K562 (cell line): ENCODE data around the gene TNPO2. TPM values are rescaled to one million over a fixed set of nuclear protein-coding genes. Genes with fewer than 3 reads are reported as not detected.

Experiments used
- CEBPG ChIP-seq, 3 experiments: fragments of 200-800 bp in 1 of 3; sonication (Bioruptor generic) in 1 of 3; sonication (generic) in 1 of 3; formaldehyde crosslinking in 1 of 3; IDR thresholded peaks in 2 of 3; conservative IDR thresholded peaks in 1 of 3; 2 replicates each; pipeline versions ENCODE4 v1.6.1 to v1.8.0; 2016 to 2022; ENCODE audit warnings: missing compliant biosample characterization in 2 of 3, missing genetic modification characterization in 2 of 3, mild to moderate bottlenecking in 1 of 3, missing genetic modification reagents in 1 of 3
- CHD4 ChIP-seq: fragments of 200-600 bp; sonication (generic); IDR thresholded peaks from 3 replicates; pipeline ENCODE4 v1.6.1; 2012; ENCODE audit warnings: low read depth, mild to moderate bottlenecking, mixed read lengths, low read length, inconsistent platforms; ENCODE audit not compliant: insufficient read depth, insufficient replicate concordance, poor library complexity, severe bottlenecking
- ELK1 ChIP-seq: sonication (generic); formaldehyde crosslinking; IDR thresholded peaks from 2 replicates; pipeline ENCODE4 v1.8.1; 2022; ENCODE audit warnings: missing genetic modification reagents
- GABPB1 ChIP-seq: sonication (generic); formaldehyde crosslinking; IDR thresholded peaks from 2 replicates; pipeline ENCODE4 v1.8.0; 2022; ENCODE audit warnings: mild to moderate bottlenecking, missing genetic modification reagents
- GABPB2 ChIP-seq: fragments of 250-450 bp; sonication (Bioruptor Pico); conservative IDR thresholded peaks from 2 replicates; pipeline ENCODE4 v1.5.1; 2021; ENCODE audit warnings: mild to moderate bottlenecking
- KDM4B ChIP-seq, 2 experiments: fragments of 450-650 bp in 1 of 2; sonication (generic) in 1 of 2; IDR thresholded peaks; 2 replicates each; pipeline ENCODE4 v1.6.1; 2016 to 2017; ENCODE audit warnings: borderline replicate concordance in 2 of 2, antibody characterized with exemption in 1 of 2, low read depth in 1 of 2, mild to moderate bottlenecking in 1 of 2
- MAFG ChIP-seq: fragments of 450-650 bp; conservative IDR thresholded peaks from 2 replicates; pipeline ENCODE4 v1.6.1; 2016; ENCODE audit warnings: missing genetic modification characterization, missing compliant biosample characterization
- MAX ChIP-seq: sonication (generic); formaldehyde crosslinking; IDR thresholded peaks from 2 replicates; pipeline ENCODE4 v1.9.0; 2022; ENCODE audit warnings: mild to moderate bottlenecking, missing genetic modification reagents
- MCM2 ChIP-seq: fragments of 450-650 bp; IDR thresholded peaks from 2 replicates; pipeline ENCODE4 v1.6.1; 2017; ENCODE audit warnings: low read depth, mild to moderate bottlenecking
- MED1 ChIP-seq: sonication (generic); formaldehyde crosslinking; IDR thresholded peaks from 2 replicates; pipeline ENCODE4 v1.8.1; 2023; ENCODE audit warnings: missing genetic modification reagents, borderline replicate concordance
- MXI1 ChIP-seq: IDR thresholded peaks from 2 replicates; pipeline ENCODE4 v1.6.1; 2011; ENCODE audit warnings: low read depth, mild to moderate bottlenecking, improper control_type of control experiment, low read length
- NCOA4 ChIP-seq: fragments of 450-650 bp; IDR thresholded peaks from 2 replicates; pipeline ENCODE4 v1.6.1; 2018; ENCODE audit warnings: mild to moderate bottlenecking; ENCODE audit not compliant: partially characterized antibody
- NONO ChIP-seq, 2 experiments: fragments of 200-400 bp in 1 of 2; fragments of 450-650 bp in 1 of 2; formaldehyde crosslinking in 1 of 2; IDR thresholded peaks; 2 replicates each; pipeline ENCODE4 v1.6.1; 2017; ENCODE audit warnings: low read depth in 2 of 2, mild to moderate bottlenecking in 2 of 2, moderate library complexity in 2 of 2, low read length in 1 of 2
- NR1H2 ChIP-seq: sonication (generic); formaldehyde crosslinking; IDR thresholded peaks from 2 replicates; pipeline ENCODE4 v1.4.0; 2020; ENCODE audit warnings: mild to moderate bottlenecking, missing genetic modification reagents
- POLR2AphosphoS5 ChIP-seq: IDR thresholded peaks from 2 replicates; pipeline ENCODE4 v1.6.1; 2011; ENCODE audit warnings: mild to moderate bottlenecking, low read depth, low read length, moderate library complexity; ENCODE audit not compliant: control insufficient read depth, insufficient read depth
- PYGO2 ChIP-seq: fragments of 450-650 bp; IDR thresholded peaks from 2 replicates; pipeline ENCODE4 v1.6.1; 2016; ENCODE audit warnings: mild to moderate bottlenecking, missing genetic modification characterization, moderate library complexity, missing compliant biosample characterization
- RBM39 ChIP-seq: fragments of 200-400 bp; formaldehyde crosslinking; optimal IDR thresholded peaks from 2 replicates; pipeline ENCODE3; 2018; ENCODE audit warnings: low read depth, low read length
- SIN3A ChIP-seq, 2 experiments: fragments of 150-350 bp in 1 of 2; IDR thresholded peaks; 2 replicates each; pipeline ENCODE4 v1.6.1; 2011 to 2016; ENCODE audit warnings: borderline replicate concordance in 2 of 2, low read depth in 2 of 2, low read length in 2 of 2, mild to moderate bottlenecking in 2 of 2, moderate library complexity in 2 of 2; ENCODE audit not compliant: control insufficient read depth in 1 of 2
- TBL1XR1 ChIP-seq, 2 experiments: IDR thresholded peaks; 2 replicates each; pipeline ENCODE4 v1.6.1; 2012; ENCODE audit warnings: improper control_type of control experiment in 2 of 2, low read length in 2 of 2, mild to moderate bottlenecking in 1 of 2
- THRA ChIP-seq: fragments of 450-650 bp; IDR thresholded peaks from 2 replicates; pipeline ENCODE4 v1.6.1; 2017; ENCODE audit warnings: mild to moderate bottlenecking, moderate library complexity
- ZNF354B ChIP-seq: fragments of 250-450 bp; sonication (Bioruptor Pico); IDR thresholded peaks from 2 replicates; pipeline ENCODE4 v1.4.0; 2020
- ZNF655 ChIP-seq: fragments of 250-450 bp; sonication (Bioruptor Pico); IDR thresholded peaks from 2 replicates; pipeline ENCODE4 v1.5.0; 2021
- polyA plus RNA-seq, 8 experiments: library from polyadenylated mRNA; depleted of rRNA in 4 of 8; stranded (reverse) in 5 of 8; unstranded in 3 of 8; fragments of >200 nt; fragmentation: Nextera tagmentation in 2 of 8; fragmentation: Illumina TruSeq in 1 of 8; extraction: Ambion mirVana in 2 of 8; extraction: Trizol in 1 of 8; gene quantifications; 2 replicates each; pipeline versions ENCODE4 v1.2.1 to v1.2.3, GENCODE V29; 2011 to 2014; ENCODE audit warnings: inconsistent platforms in 1 of 8, missing spikeins in 1 of 8
- total RNA-seq, 7 experiments: library from RNA; depleted of rRNA in 6 of 7; stranded (reverse); fragments of >200 nt in 6 of 7; fragmentation: Illumina TruSeq in 2 of 7; extraction: Trizol in 2 of 7; gene quantifications; 2 replicates each; pipeline versions ENCODE4 v1.2.1 to v1.2.3, GENCODE V29; 2011 to 2021; ENCODE audit warnings: low replicate concordance in 1 of 7

Gene TNPO2
- total and polyA plus RNA-seq, 9 of the 15 experiments (the other 6 are each of a cell fraction or from before 2014, with no cell fraction given), result 6.0 to 126 (median 53.8) TPM

GRCh38 chr19:12722566-12723380 is 959 bp downstream of the TNPO2 start (continued):
- TF ChIP-seq THRA (no peak), ZNF655 (no peak), CHD4 (no peak), GABPB2 (no peak), TBL1XR1 (IDR thresholded peaks at IDR 0.05; ENCODE audit: low read length in 2 of 2) (0 out of 4 replicates have a peak, but pooled peaks of 1 of the 2 experiments have one; percentile 17), KDM4B (IDR thresholded peaks at IDR 0.05; ENCODE audit: borderline replicate concordance in 2 of 2, low read depth in 1 of 2) (peak in 1 of 2 experiments; percentile 59; a peak in 1 of 4 replicates), MXI1 (no peak; the same call in 1 of the 2 replicates), PYGO2 (tag) (no peak), POLR2AphosphoS5 (peak; percentile 77; the same call in 1 of the 2 replicates), ELK1 (no peak), ZNF354B (CRISPR knock-in tag) (no peak), GABPB1 (peak; percentile 79; the same call in 1 of the 2 replicates), NCOA4 (no peak), MCM2 (no peak), RBM39 (no peak), MAFG (tag) (peak; percentile 49), MED1 (CRISPR knock-in tag) (no peak), CEBPG (CRISPR knock-in tag; IDR thresholded peaks at IDR 0.05) (no peak; the same call in 1 of the 2 replicates), CEBPG (tag; conservative IDR thresholded peaks at IDR 0.05 in 1 of 2, IDR thresholded peaks at IDR 0.05 in 1 of 2) (peak in 1 of 2 experiments; percentile 61; a peak in 2 of 4 replicates), NR1H2 (CRISPR knock-in tag) (no peak), MAX (CRISPR knock-in tag) (peak; percentile 86), NONO (IDR thresholded peaks at IDR 0.05; ENCODE audit: low read depth in 2 of 2, low read length in 1 of 2) (no peak), SIN3A (IDR thresholded peaks at IDR 0.05; ENCODE audit: borderline replicate concordance in 2 of 2, control insufficient read depth in 1 of 2, low read depth in 2 of 2, low read length in 2 of 2) (peak; percentile 48 to 58; a peak in 2 of 4 replicates)
